22Rv1 (cell line): ENCODE data around the gene PLD1.
"Not testable (repeated sequence)": the region's sequence is repeated elsewhere in the genome, so short reads cannot be mapped to it uniquely, and the experiment has no call there.

Source experiments
- CTCF ChIP-seq: fragments of 450-650 bp; IDR thresholded peaks from 2 replicates; pipeline ENCODE4 v1.5.1; 2017; ENCODE audit warnings: mild to moderate bottlenecking
- ZFX ChIP-seq: fragments of 450-650 bp; IDR thresholded peaks from 2 replicates; pipeline ENCODE4 v1.6.1; 2017; ENCODE audit warnings: antibody characterized with exemption, borderline replicate concordance

GRCh38 chr3:171814662-171815061 is 4.4 kb upstream of the PLD1 start:
- TF ChIP-seq CTCF, ZFX: not testable (repeated sequence)
